HG02938 (cell line): ENCODE measurements around the gene DRAM1.

Experiments used
- ATAC-seq: cut with Tn5 transposase; IDR thresholded peaks from one replicate; pipeline ENCODE4 v1.9.1; 2021; ENCODE audit warnings: mild to moderate bottlenecking, moderate library complexity; ENCODE audit not compliant: unreplicated experiment

The DRAM1 gene

GRCh38 chr12:101939306-101939705 lies 61.9 kb downstream of the DRAM1 start:
- no peak for ATAC-seq

- ATAC-seq = peak; percentile 27
These were observed 62.5 kb downstream of the DRAM1 start for GRCh38 chr12:101939856-101940265.

DNA sequence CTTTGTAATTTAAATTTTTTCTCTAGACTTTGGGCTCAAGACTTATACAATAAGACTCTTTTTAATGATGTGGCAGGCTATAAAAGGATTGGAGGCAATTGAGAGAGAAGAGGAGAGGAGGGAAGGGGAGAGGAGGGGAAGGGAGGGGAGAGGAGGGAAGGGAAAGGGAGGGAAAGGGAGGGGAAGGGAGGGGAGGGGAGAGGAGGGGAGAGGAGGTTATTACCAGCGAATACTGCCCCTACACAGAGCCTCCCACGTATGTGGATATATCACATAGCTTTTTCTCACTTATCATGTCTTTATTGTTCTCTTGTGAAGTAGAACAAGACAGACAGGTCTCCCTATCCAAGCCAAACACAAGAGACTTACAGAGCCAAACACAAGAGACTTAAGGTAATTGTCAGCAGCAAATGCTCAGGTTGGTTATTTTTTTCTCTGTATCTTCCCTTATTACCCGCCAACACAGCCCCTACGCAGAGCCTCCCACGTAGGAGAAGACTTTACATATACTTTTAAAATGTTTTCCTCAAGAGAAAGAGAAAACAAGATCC lies 63.1 kb downstream of the DRAM1 start:
- no peak for ATAC-seq

DNA sequence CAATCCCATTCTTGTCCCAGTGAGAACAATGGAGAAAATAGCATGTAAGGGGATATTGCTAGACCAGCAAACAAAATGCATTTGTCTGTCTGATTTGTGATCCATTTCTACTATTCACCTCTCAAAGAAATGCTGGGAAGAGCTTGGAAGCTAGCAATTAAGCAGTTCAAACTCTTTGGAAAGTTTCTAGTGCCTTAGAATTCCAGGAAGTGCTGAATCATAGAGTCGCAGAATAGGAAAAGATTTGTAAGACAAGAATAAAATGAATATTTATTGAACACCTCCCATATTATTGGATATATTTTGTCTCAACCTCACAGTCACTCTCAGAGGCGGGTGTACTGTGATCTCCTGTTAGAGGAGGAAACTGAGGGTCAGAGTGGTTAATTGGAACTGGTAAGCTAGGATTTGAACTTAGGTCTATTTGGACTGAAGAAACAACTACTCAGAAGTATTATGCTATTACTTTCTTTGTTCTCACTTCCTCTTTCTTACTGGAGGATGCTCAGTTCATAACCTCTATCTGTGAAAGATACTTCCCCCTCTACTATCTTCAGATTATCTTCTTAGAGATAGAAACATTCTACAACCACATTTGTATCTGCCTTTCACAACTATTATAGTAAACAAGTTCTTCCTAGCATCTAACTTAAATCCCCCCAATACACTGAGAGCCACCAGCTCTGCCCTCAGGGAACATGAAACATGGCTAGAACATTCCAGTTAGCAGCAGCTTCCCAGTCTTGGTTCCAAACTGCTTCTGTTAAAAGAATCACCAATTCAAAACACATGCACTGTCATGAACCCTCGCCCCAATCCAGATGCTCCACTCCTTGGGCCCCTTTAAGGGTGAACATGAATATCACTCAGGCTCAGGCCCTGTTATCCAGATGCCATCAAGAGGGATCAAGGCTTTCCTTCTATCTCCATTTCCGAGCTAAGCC lies 64.2 kb downstream of the DRAM1 start:
- peak; percentile 90 for ATAC-seq

DNA sequence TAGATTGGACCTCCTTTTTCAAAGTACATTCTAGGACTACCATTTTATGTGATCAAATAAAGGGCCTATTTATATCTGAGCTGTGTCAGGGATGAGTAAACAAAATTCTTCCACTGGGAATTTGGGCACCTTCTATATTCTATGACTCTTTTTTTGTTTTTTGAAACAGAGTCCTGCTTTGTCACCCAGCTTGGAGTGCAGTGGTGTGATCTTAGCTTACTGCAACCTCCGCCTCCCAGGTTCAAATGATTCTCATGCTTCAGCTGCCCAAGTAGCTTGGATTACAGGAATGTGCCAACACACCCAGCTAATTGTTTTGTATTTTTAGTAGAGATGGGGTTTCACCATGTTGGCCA lies 64.8 kb downstream of the DRAM1 start:
- no peak for ATAC-seq

GRCh38 chr12:101945369-101946232 lies 68.2 kb downstream of the DRAM1 start:
- no peak for ATAC-seq

DNA sequence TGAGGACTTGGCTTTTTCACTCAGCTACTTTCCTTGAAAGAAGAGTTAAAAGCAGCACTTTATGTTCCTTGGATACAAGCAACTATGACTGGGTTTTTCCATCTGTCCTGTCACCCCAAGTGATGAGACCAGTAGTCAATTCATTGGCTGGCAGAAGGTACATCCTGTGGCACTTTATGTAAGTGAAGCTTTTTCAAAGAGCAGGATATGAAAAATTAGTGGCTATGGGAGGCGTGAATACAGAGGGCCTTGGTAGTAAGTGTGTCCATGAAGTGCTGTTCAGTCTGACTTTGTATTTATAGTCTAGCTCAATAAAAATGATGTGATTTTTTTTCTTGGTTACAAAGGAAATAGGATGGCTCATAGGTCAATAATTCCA lies 68.8 kb downstream of the DRAM1 start:
- no peak for ATAC-seq

GRCh38 chr12:101947316-101947715 lies 69.9 kb downstream of the DRAM1 start:
- no peak for ATAC-seq

GRCh38 chr12:101948365-101948764 lies 71.0 kb downstream of the DRAM1 start:
- ATAC-seq = no peak

DNA sequence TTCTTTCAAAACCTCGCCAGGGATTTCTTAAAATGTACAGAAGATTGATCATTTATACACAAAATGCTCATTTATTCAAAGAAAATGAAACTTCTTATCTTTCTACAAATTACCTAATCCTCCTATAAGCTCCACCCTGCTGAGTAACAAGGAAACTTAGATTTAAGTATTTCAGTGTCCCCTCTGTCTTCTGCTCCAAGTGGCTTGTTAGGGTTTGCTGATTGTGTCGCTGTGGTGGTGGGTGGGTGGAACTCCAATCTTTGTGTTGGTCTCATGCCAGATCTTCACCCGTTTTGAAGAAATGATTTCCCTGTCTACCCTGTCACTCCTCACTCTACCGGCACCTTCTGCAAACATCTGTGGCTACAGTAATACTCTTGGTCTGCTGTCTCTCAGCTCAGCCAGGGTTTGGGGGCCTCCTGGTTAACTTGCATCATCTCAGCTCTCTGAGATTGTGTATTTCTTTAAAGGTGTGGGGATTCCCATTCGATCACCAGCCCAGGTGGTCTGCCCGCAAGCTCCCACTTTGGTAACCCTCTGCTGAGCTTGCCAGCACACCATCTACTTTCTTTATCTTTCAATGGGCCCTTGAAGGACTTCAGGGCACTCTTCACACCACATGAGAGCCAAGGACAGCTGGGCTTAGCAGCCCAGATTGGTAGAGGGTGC lies 73.8 kb downstream of the DRAM1 start:
- no peak for ATAC-seq

GRCh38 chr12:101954113-101954512 lies 76.7 kb downstream of the DRAM1 start:
- ATAC-seq = no peak

DNA sequence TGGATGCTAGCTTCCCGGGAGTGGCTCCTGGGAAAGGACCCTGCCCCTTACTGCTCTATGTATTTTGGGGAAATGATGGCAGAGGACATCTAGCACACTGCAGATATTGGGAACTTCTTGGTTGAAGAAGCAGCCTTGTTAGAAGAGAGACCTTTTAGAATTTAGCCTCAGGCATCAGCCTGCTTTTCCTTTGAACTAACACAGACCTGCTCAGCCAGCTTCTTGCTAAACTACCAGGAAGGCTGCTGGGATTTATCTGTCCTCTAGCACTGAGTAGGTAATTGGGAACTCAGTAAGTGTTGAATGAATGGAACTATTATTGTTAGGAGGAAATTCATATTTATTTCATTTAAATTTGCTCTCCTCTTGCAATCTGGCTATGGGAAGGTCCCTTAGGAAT lies 77.3 kb downstream of the DRAM1 start:
- ATAC-seq = no peak

GRCh38 chr12:101957252-101957959 lies 80.0 kb downstream of the DRAM1 start:
- ATAC-seq = no peak

- ATAC-seq = no peak
These were observed 82.2 kb downstream of the DRAM1 start for GRCh38 chr12:101959607-101960006.

GRCh38 chr12:101962486-101962885 lies 85.1 kb downstream of the DRAM1 start:
- ATAC-seq = no peak

DNA sequence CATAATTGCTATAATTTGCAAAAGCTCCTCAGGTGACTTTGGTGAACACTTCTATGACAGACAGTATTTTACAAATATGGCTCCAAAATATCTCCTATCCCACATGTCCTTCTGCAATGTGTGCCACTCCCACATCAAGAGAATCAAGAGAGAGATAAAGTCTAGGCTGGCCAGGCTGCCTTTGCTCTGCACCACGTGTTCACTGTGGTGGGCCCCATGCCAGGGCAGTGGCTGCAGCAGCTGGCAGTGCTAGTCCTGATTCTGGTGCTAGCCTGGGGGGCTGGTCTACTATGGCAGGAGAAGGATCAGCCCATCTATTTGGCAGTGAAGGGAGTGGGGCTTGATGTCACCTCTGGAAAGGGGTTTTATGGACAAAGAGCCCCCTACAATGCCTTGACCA lies 86.3 kb downstream of the DRAM1 start:
- no peak for ATAC-seq

DNA sequence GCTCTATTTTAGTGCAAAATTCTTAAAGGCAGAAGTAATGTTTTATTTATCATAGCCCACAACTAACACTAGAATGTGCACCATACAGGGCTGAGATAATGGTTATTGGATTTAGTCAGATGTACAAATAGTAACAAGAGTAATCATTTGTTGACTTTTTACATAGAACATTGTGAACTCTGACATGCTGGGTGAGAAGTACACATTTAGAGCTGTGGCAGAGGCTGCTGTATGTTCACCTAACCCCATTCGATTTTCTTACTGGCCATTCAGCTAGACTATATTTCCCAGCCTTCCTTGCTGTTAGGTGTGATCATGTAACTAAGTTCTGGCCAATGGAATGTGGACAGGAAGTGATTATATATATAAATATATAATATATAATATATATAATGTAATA lies 89.1 kb downstream of the DRAM1 start:
- no peak for ATAC-seq

DNA sequence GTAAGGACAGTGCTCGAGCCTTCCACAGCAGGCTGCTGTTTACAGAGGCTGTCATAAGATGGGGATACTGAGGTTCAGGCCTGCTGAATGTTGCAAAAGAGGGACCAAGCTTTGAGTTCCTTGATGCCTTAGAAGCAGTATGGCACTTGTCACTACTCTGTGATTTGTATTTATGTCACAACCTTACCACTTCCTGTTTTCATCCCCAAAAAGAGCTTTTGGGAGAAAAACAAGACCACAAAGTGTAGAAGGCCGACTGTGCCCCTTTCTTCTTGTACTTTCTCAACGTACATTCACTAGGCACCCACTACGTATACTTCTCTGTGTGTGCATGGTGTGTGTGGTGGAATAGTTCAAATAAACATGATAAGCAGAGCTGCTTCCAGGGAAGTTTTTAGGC lies 90.1 kb downstream of the DRAM1 start:
- no peak for ATAC-seq

GRCh38 chr12:101968770-101969169 lies 91.4 kb downstream of the DRAM1 start:
- ATAC-seq = no peak
